Fibroblast of skin of left quadriceps (primary cell): ENCODE data around the gene EFEMP2.
A peak's percentile ranks its signal among the peaks of the same experiment; 100 is the strongest.

Experiments used
- DNase-seq, 2 experiments: peaks; one replicate each; pipeline ENCODE4 v3.0.0-alpha.2; 2013; ENCODE audit warnings: low read depth in 2 of 2

The EFEMP2 gene

DNA sequence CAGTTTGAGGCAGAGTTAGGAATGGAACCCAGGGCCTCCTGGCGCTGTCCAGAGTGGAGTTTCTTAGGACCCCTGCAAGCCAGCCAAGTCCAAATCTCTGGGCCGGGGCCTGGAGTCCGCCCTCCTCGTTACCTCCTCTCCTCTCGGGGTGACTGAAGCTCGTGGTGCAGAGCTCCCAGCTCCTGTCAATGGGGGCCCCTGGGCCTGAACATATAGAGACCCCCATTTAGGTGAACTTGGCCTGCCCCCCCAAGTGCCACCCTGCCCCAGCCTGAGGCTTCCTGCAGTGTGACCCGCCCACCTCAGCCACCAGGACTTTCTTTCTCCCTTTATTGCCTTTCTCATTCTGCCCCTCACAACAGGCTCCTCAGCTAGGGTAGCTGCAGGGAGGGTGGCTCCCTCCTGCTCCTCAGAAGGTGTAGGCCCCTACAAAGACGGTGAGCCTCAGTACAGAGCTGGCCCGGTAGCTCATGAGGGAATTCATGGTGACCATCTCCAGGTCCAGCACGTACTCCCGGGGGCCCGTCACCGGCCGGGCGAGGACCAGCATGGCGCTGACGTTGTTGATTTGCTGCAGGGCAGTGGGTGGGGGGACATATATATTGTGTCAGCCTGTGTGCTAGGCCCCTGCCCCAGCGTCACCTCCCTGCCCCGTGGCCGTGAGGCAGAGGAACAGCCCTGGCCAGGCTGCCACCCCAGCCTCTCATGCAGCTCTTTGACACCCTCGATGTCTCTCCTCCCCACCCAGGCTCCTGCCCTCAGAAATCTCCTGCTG, 5.9 kb downstream of the EFEMP2 start:
- DNase-seq: no peak

GRCh38 chr11:65865550-65866172, 6.9 kb downstream of the EFEMP2 start:
- DNase-seq: no peak

DNA sequence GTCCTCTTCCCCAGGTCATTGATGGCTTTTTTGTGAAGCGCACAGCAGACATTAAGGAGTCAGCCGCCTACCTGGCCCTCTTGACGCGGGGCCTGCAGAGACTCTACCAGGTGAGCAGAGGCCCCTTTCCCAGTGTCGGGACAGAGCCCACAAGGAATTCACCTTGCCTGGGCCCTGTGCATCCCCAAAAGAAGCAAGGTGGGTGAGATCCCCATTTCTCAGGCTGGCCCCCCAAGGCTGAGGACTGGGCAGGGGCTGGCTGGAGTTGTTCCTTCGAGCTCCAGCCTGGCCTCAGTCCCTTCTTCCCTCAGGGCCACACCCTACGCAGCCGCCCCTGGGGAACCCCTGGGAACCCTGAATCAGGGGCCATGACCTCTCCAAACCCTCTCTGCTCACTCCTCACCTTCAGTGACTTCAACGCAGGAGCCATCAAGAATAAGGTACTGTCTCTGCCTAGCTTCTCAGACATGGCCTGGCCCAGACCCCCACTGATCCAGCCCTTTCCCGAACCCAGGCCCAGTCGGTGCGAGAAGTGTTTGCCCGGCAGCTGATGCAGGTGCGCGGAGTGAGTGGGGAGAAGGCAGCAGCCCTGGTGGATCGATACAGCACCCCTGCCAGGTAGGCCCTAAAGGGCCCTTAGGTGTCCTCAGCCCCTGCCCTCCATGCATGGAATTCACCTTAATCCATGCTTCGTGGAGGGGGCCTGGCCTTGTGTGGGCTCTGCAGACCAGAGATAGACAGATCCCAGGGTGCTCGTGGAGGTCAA, 7.7 kb downstream of the EFEMP2 start:
- no peak for DNase-seq

GRCh38 chr11:65863889-65864705, 8.5 kb downstream of the EFEMP2 start:
- DNase-seq: no peak

DNA sequence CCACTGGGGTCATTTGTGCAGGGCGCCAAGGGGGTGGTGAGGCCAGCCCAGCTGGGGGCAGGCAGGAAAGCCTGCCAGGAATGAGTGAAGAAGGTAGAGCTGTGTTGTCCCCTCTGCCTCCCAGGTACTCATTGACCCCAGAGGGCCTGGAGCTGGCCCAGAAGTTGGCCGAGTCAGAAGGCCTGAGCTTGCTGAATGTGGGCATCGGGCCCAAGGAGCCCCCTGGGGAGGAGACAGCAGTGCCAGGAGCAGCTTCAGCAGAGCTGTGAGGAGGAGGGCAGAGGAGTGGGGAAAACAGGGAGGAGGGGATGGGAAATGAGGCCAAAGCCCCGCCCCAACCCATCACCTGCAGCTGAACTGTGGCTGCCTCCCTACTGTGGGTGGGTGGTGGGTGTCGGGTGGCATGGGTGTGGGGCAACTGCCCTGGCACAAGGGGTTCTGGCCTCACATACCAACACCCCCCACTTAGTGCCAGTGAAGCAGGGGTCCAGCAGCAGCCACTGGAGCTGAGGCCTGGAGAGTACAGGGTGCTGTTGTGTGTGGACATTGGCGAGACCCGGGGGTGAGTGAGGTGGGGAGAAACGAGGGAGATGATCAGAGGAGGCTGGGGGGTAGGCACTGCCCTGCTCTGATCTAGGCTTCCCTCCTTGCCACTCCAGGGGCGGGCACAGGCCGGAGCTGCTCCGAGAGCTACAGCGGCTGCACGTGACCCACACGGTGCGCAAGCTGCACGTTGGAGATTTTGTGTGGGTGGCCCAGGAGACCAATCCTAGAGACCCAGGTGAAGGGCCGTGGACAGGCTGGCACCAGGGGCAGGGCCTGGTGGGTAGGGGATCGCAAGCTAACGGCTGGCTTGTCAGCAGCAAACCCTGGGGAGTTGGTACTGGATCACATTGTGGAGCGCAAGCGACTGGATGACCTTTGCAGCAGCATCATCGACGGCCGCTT, 9.4 kb downstream of the EFEMP2 start:
- DNase-seq: no peak

- DNase-seq: no peak
Observed at GRCh38 chr11:65862191-65862735, 10.3 kb downstream of the EFEMP2 start.

- DNase-seq: no peak
Observed at GRCh38 chr11:65861533-65862183, 10.9 kb downstream of the EFEMP2 start.

DNA sequence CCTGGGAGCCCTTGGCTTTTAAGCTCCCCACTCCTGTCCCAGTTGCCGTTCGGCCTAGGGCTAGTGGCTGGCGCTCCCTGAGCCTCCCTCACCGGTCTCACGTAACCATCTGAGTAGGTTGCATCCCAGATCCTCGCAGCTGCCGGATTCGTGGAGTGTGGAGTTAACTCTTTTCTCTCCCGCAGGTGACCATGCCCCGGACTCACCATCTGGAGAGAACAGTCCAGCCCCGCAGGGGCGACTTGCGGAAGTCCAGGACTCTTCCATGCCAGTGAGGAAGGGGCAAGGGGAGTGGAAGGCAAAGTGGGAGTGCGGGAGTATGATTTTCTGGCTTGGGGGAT, 11.5 kb downstream of the EFEMP2 start:
- DNase-seq: no peak

GRCh38 chr11:65860278-65861164, 12.1 kb downstream of the EFEMP2 start, which contains the start of gene MUS81:
TSS of gene MUS81 (plus strand) at chr11:65860433. CDS start at chr11:65860754, 321 bp downstream.
- peak; percentile 97 to 98 for DNase-seq

GRCh38 chr11:65859812-65860277, 12.8 kb downstream of the EFEMP2 start:
- DNase-seq: no peak

DNA sequence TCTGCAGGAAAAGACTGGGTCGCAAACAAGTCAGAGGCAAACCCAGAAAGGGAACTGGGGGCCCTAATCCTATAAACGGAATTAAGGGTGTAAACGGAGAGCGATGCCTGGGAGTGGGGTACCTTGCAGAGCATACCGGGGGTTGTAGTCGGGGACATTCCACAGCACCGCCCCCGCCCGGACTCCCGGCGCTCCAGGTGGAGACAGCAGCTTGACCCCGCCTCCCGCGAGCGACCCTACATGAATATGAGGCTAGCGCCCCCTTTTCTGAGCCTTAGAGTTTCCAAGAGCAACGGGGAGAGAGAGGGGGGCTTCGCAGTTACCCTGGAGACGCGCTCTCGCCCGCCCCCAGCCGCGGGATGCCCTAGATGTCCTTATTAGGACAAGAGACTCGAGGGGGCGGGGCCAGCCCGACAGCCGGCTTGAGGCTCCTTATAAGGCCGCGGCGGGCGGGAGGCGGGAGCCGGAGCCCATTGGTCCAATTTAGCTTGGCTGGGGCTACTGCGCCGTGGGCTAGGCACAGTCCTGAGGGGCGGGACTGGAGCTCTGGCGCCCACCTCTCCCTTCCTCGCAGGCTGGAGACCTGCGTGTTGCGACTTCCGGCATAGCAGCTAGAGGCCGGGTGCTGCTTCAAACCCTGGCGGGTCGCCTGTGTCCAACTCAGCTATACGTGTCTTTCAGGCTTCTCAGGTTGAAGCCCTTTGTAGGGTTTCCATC, 13.3 kb downstream of the EFEMP2 start:
- peak; percentile 99 for DNase-seq

GRCh38 chr11:65858681-65859087, 13.9 kb downstream of the EFEMP2 start:
- no peak for DNase-seq

DNA sequence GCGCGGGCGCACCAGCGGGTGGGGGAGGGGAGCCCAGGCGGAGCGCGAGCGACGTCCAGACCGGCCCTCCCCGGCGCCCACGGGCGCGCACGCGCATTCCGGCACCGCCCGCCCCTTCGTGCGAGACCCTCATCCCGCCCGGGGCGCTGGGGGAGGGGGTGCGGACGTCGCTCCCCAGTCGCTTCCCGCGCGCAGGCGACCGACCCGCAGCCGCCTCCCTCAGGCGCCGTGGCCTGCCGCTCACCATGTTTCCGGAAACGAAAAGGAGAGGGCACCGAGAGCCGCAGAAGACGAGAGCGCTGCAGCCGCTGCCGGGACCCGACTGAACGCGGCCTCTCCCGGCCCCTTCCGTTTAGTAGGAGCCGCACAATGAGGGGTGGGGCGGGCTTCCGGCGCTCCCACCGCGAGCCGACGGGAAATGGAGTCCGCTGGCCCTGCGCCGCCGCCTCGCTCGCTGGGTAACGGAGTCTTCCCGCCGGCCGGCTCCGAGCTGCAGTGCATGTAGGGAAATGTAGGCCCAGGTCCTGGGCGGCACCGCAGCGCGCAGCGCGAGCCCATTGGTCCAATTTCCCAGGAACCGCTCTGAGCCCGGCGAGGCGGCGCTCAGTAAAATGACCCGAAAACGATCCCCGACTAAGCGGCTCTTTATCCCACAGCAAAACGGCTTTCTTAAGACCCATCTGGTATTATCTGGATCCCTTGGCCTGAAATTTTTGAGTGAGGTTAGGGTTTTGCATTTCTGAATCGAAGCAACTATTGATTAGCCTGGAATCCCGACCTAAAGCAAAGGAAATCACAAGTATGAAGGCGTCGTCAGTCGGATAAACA, 14.5 kb downstream of the EFEMP2 start, which contains the start of gene CFL1:
CFL1 (minus strand) TSS at position 328 of the 828 bp plus-strand sequence; CDS start at position 247, 81 bp downstream.
- DNase-seq: peak; percentile 96

GRCh38 chr11:65857500-65857852, 15.1 kb downstream of the EFEMP2 start:
- DNase-seq: no peak

GRCh38 chr11:65856689-65857499, 15.7 kb downstream of the EFEMP2 start:
- no peak for DNase-seq

- DNase-seq: no peak
Observed at GRCh38 chr11:65855927-65856363, 16.7 kb downstream of the EFEMP2 start.
